Chondrocyte (in vitro differentiated cells): ENCODE measurements around the gene PPP1R13L. TPM values are rescaled to one million over a fixed set of nuclear protein-coding genes. Genes with fewer than 3 reads are reported as not detected.

Source experiments
- DNase-seq: peaks from one replicate; pipeline ENCODE4 v3.0.0; 2021; ENCODE audit warnings: mixed read lengths, low spot score
- H3K27ac Mint-ChIP-seq: one replicate; pipeline ENCODE4 v1.8.0; 2021; ENCODE audit warnings: mild to moderate bottlenecking, moderate library complexity, mixed read lengths; ENCODE audit not compliant: unreplicated experiment
- H3K27me3 Mint-ChIP-seq: 2 replicates; pipeline ENCODE4 v1.8.0; 2021; ENCODE audit warnings: low read depth, mixed read lengths
- H3K36me3 Mint-ChIP-seq: 2 replicates; pipeline ENCODE4 v1.8.0; 2021; ENCODE audit warnings: low read depth, mixed read lengths
- H3K4me1 Mint-ChIP-seq: 2 replicates; pipeline ENCODE4 v1.8.0; 2021; ENCODE audit warnings: low read depth, mild to moderate bottlenecking, mixed read lengths
- H3K4me3 Mint-ChIP-seq: one replicate; pipeline ENCODE4 v1.8.0; 2021; ENCODE audit warnings: mild to moderate bottlenecking, moderate library complexity, mixed read lengths; ENCODE audit not compliant: unreplicated experiment
- H3K9me3 Mint-ChIP-seq: 2 replicates; pipeline ENCODE4 v1.8.0; 2021; ENCODE audit warnings: low read depth, mixed read lengths
- total RNA-seq: library from RNA; stranded (reverse); gene quantifications from 3 replicates; pipeline ENCODE4 v1.2.1, GENCODE V29; 2021
- TF ChIP-seq, protein P1 (sequence below): fragments of 200-600 bp; sonication (generic); IDR thresholded peaks from 2 replicates; pipeline ENCODE4 v1.5.0; 2021; ENCODE audit warnings: antibody characterized with exemption, mild to moderate bottlenecking, moderate library complexity

PPP1R13L gene
- total RNA-seq, 1 donor from 2014 or later = 111 TPM

DNA sequence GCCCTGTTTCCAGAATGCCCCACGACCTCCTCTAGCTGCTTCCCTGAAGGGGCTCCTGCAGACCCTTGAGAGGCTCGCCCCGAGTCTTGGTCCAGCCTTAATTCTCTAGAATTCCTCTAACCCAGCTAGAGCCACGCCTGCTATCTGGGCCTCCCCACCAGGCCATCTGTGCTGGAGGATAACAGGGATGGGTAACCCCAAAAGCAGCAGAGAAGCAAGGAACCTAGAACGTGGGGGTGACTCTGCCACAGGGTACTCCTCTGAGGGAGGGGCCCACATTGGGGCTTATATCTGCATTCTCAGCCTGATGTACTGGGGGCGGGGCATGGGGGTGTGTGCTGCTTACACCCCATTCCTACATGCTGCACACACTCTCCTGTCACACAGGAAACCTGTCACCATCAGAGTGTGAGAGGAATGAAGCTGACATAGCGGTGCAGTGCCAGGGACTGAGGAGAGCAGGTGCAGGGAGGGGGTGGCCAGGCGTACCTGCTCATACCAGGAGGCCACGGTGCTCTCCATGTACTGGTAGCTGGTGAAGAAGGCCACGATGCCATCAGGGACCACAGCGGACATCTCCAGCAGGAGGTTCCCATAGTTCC lies 50.5 kb downstream of the PPP1R13L start:
- H3K36me3 Mint-ChIP-seq = peaks cover 23% of the 10 kb centered on the region
- no peak for DNase-seq
- H3K4me1 Mint-ChIP-seq = no peaks in the 10 kb centered on the region

DNA sequence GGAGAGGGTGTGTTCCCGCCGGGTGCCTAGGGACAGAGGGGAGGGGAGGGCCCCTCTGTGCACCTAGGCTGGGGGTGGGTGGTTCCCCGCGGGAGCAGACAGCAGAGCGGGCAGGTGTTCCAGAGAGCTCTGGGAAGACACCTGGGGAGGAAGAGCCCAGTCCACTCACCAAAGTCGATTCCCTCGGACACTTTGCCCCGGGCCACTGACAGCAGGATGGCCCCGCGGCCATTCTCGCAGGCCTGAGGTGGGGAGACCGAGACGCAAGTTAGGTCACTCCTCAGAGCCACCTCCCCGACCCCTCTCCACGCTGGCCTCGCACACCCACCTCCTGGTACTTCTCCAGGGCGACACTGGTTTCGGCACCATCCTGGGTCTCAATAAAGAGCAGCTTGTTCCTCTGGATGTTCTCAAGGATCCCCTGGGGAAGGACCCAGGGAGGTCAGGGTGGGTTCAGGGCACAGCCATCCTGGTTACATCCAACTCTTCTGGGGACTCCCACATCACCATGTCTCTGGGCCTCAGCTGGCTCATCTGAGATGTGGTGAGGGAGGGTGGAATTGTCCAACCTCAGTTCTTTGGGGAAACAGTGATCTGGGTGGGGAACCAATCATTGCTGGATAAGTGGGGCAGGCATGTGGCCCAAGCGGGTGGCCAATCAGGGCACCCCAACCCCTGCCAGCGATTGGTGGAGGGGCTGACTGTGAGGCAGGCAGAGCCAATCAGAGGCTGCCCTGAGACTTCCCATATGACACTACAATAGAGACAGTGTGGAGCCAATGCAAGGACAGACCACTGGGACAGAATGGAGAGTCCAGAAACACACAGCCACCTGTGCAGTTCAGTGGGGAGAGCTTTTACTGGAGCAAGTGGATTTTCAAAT lies 51.7 kb downstream of the PPP1R13L start:
- H3K4me3 Mint-ChIP-seq = no peak overlapping the region
- peak; percentile 81 for DNase-seq

More for the DNA sequence above, 50.5 kb downstream of the PPP1R13L start:
- TF ChIP-seq, protein P1, sequence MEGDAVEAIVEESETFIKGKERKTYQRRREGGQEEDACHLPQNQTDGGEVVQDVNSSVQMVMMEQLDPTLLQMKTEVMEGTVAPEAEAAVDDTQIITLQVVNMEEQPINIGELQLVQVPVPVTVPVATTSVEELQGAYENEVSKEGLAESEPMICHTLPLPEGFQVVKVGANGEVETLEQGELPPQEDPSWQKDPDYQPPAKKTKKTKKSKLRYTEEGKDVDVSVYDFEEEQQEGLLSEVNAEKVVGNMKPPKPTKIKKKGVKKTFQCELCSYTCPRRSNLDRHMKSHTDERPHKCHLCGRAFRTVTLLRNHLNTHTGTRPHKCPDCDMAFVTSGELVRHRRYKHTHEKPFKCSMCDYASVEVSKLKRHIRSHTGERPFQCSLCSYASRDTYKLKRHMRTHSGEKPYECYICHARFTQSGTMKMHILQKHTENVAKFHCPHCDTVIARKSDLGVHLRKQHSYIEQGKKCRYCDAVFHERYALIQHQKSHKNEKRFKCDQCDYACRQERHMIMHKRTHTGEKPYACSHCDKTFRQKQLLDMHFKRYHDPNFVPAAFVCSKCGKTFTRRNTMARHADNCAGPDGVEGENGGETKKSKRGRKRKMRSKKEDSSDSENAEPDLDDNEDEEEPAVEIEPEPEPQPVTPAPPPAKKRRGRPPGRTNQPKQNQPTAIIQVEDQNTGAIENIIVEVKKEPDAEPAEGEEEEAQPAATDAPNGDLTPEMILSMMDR = no peak
- no peaks in the 10 kb centered on the region for H3K9me3 Mint-ChIP-seq
- H3K27me3 Mint-ChIP-seq = no peaks in the 10 kb centered on the region
- no peak overlapping the region for H3K27ac Mint-ChIP-seq
- no peak overlapping the region for H3K4me3 Mint-ChIP-seq

DNA sequence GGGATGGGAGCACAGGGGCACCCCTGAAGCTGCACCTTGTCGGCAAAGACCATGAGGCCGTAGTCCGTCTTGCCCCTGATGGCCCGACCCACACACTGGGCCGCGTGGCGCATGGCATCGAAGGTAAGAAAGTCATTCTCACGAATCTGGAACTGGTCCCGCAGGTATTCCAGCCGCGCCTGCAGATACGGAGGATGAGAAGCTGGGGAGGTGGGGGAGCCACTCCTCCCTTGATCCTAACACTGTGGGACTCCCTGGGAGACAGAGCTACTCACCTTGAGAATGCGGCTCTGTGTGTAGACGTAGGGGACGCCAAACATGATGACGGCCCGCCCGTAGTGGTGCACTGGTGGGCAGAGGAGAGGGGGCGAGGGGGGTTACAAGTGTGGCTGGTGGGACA lies 52.4 kb downstream of the PPP1R13L start:
- Mint-ChIP-seq H3K27me3 (no peaks in the 10 kb centered on the region), H3K9me3 (no peaks in the 10 kb centered on the region), H3K36me3 (peaks cover 26% of the 10 kb centered on the region), H3K27ac (no peak overlapping the region), H3K4me1 (no peaks in the 10 kb centered on the region), H3K4me3 (no peak overlapping the region)
- DNase-seq = no peak
- TF ChIP-seq, protein P1 = no peak

More for the DNA sequence above, 51.7 kb downstream of the PPP1R13L start:
- H3K4me1 Mint-ChIP-seq = no peaks in the 10 kb centered on the region
- no peaks in the 10 kb centered on the region for H3K9me3 Mint-ChIP-seq
- no peak overlapping the region for H3K27ac Mint-ChIP-seq
- no peaks in the 10 kb centered on the region for H3K27me3 Mint-ChIP-seq
- peaks cover 26% of the 10 kb centered on the region for H3K36me3 Mint-ChIP-seq
- TF ChIP-seq, protein P1 = no peak

DNA sequence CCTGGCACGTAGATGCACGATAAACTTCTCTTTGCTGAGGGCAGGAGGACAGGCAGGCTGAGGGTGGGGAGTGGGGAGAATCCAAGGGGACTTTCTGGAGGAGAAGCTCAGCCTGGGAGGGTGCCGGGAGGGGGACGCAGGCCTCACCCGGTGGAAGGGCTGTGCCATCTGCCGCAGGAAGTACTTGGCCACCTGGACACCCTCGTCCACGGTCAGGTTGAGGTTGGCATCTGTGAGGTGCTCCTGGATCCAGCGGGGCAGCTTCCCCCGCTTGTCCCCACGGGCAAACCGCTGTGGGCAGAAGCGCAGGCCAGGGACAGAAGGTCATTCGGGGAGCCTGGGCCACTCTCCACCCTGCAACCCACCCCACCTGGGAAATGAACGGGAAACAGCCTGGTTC lies 52.8 kb downstream of the PPP1R13L start:
- Mint-ChIP-seq H3K27me3 (no peaks in the 10 kb centered on the region), H3K9me3 (no peaks in the 10 kb centered on the region), H3K27ac (no peak overlapping the region), H3K4me3 (no peak overlapping the region), H3K36me3 (peaks cover 24% of the 10 kb centered on the region), H3K4me1 (no peaks in the 10 kb centered on the region)
- DNase-seq = peak; percentile 86
- TF ChIP-seq, protein P1 = no peak

DNA sequence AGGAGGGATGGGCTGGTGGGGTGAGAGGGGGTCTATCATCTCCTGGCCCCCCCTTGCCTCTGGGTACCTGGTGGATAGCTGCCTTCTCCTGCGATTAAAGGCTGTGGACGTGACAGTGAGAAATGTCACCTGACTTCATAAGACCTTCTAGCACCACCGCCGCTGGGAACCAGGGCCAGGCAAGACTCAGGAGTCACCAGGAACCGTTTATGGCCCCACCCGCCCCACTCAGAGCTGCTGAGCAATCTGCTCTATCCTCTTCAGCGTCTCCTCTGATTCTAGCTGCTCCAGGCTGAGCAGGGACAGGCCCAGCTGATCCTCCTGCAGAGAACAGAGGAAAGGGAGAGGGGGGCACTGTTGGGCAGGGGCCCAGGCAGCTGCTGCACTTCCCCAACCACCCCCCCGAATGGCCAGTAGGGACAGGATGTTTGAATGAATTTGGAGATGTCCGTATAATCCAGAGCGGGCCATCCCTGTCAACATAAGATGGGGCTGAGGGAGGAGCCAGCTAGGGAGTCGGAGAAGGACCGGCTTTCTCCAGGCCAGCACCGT lies 53.4 kb downstream of the PPP1R13L start:
- H3K4me1 Mint-ChIP-seq = no peaks in the 10 kb centered on the region
- H3K27ac Mint-ChIP-seq = no peak overlapping the region
- H3K36me3 Mint-ChIP-seq = peaks cover 22% of the 10 kb centered on the region
- DNase-seq = no peak
- H3K9me3 Mint-ChIP-seq = no peaks in the 10 kb centered on the region
- TF ChIP-seq, protein P1 = no peak
- H3K4me3 Mint-ChIP-seq = no peak overlapping the region
- no peaks in the 10 kb centered on the region for H3K27me3 Mint-ChIP-seq
